SK-N-SH treated with all-trans-retinoic acid at 6 μM for 48 hours (cell line): Measurements from ENCODE around the gene ALG12.

Source experiments
- ATAC-seq: fragments of 200-7000 bp; cut with Tn5 transposase; 3 replicates; pipeline ENCODE4 v1.9.1; 2020; ENCODE audit warnings: mild to moderate bottlenecking, moderate library complexity
- ARNTL ChIP-seq: fragments of 450-650 bp; formaldehyde crosslinking; IDR thresholded peaks from 2 replicates; pipeline ENCODE4 v1.5.0; 2020; ENCODE audit warnings: low read depth, mild to moderate bottlenecking, moderate library complexity, borderline replicate concordance
- BACH2 ChIP-seq: fragments of 250-450 bp; sonication (Bioruptor Pico); IDR thresholded peaks from 2 replicates; pipeline ENCODE4 v1.9.0; 2021; ENCODE audit warnings: mild to moderate bottlenecking, borderline replicate concordance
- CREB5 ChIP-seq: fragments of 250-450 bp; sonication (Bioruptor Pico); IDR thresholded peaks from 2 replicates; pipeline ENCODE4 v1.5.1; 2020; ENCODE audit warnings: low read depth, mild to moderate bottlenecking, moderate library complexity
- CSRNP3 ChIP-seq: fragments of 250-450 bp; sonication (Bioruptor Pico); IDR thresholded peaks from 2 replicates; pipeline ENCODE4 v1.5.1; 2021; ENCODE audit warnings: mild to moderate bottlenecking, moderate library complexity
- ESRRG ChIP-seq: fragments of 250-450 bp; sonication (Bioruptor Pico); IDR thresholded peaks from 2 replicates; pipeline ENCODE4 v1.6.1; 2021; ENCODE audit warnings: mild to moderate bottlenecking
- GLIS3 ChIP-seq: fragments of 250-450 bp; sonication (Bioruptor Pico); IDR thresholded peaks from 2 replicates; pipeline ENCODE4 v1.5.0; 2020; ENCODE audit warnings: mild to moderate bottlenecking, moderate library complexity
- ISL1 ChIP-seq: fragments of 250-450 bp; sonication (Bioruptor Pico); IDR thresholded peaks from 2 replicates; pipeline ENCODE4 v2.1.2; 2022; ENCODE audit warnings: mild to moderate bottlenecking, moderate library complexity
- OSR1 ChIP-seq: fragments of 250-450 bp; sonication (Bioruptor Pico); IDR thresholded peaks from 2 replicates; pipeline ENCODE4 v1.8.0; 2022; ENCODE audit warnings: moderate library complexity, mild to moderate bottlenecking, inconsistent platforms
- PATZ1 ChIP-seq: fragments of 250-450 bp; sonication (Bioruptor Pico); IDR thresholded peaks from 2 replicates; pipeline ENCODE4 v1.8.0; 2020; ENCODE audit warnings: mild to moderate bottlenecking, moderate library complexity, borderline replicate concordance
- PPARA ChIP-seq: fragments of 250-450 bp; sonication (Bioruptor Pico); IDR thresholded peaks from 2 replicates; pipeline ENCODE4 v1.5.0; 2020; ENCODE audit warnings: mild to moderate bottlenecking, borderline replicate concordance
- SNAI2 ChIP-seq: fragments of 250-450 bp; sonication (Bioruptor Pico); IDR thresholded peaks from 2 replicates; pipeline ENCODE4 v1.5.0; 2020; ENCODE audit warnings: mild to moderate bottlenecking, moderate library complexity
- TCF4 ChIP-seq: fragments of 250-450 bp; sonication (Bioruptor Pico); IDR thresholded peaks from 2 replicates; pipeline ENCODE4 v1.8.0; 2021; ENCODE audit warnings: mild to moderate bottlenecking, moderate library complexity, borderline replicate concordance
- TOX ChIP-seq: fragments of 250-450 bp; sonication (Bioruptor Pico); IDR thresholded peaks from 2 replicates; pipeline ENCODE4 v1.8.0; 2021; ENCODE audit warnings: mild to moderate bottlenecking, moderate library complexity, borderline replicate concordance
- TSHZ2 ChIP-seq: fragments of 250-450 bp; sonication (Bioruptor Pico); IDR thresholded peaks from 2 replicates; pipeline ENCODE4 v1.5.0; 2020; ENCODE audit warnings: mild to moderate bottlenecking, moderate library complexity
- ZC3H10 ChIP-seq: fragments of 250-450 bp; sonication (Bioruptor Pico); IDR thresholded peaks from 2 replicates; pipeline ENCODE4 v1.5.1; 2021; ENCODE audit warnings: mild to moderate bottlenecking, moderate library complexity
- ZFP3 ChIP-seq: fragments of 250-450 bp; sonication (Bioruptor Pico); IDR thresholded peaks from 2 replicates; pipeline ENCODE4 v1.5.0; 2020; ENCODE audit warnings: mild to moderate bottlenecking, moderate library complexity
- ZFP30 ChIP-seq: fragments of 450-650 bp; formaldehyde crosslinking; IDR thresholded peaks from 2 replicates; pipeline ENCODE4 v1.5.0; 2022; ENCODE audit warnings: mild to moderate bottlenecking, moderate library complexity
- ZNF565 ChIP-seq: fragments of 450-650 bp; formaldehyde crosslinking; conservative IDR thresholded peaks from 2 replicates; pipeline ENCODE4 v1.5.0; 2020; ENCODE audit warnings: low read depth, mild to moderate bottlenecking, moderate library complexity
- ZNF70 ChIP-seq: fragments of 450-650 bp; formaldehyde crosslinking; IDR thresholded peaks from 2 replicates; pipeline ENCODE4 v1.5.0; 2020; ENCODE audit warnings: mild to moderate bottlenecking, moderate library complexity
- ZNF8 ChIP-seq: fragments of 450-650 bp; formaldehyde crosslinking; IDR thresholded peaks from 2 replicates; pipeline ENCODE4 v1.5.0; 2020; ENCODE audit warnings: mild to moderate bottlenecking, moderate library complexity

Gene ALG12

GRCh38 chr22:49878206-49878605 lies 40.0 kb downstream of the ALG12 start:
- TF ChIP-seq ARNTL (CRISPR knock-in tag), result no peak
- no peak for TF ChIP-seq ZNF8 (CRISPR knock-in tag)
- TF ChIP-seq PATZ1 (CRISPR knock-in tag), result no peak
- TF ChIP-seq ZNF70, result no peak
- no peak for TF ChIP-seq TOX (CRISPR knock-in tag)
- no peak for TF ChIP-seq ZFP3
- TF ChIP-seq TCF4 (CRISPR knock-in tag), result no peak
- TF ChIP-seq ZFP30, result no peak
- no peak for TF ChIP-seq PPARA (CRISPR knock-in tag)
- TF ChIP-seq CREB5, result no peak
- TF ChIP-seq SNAI2 (CRISPR knock-in tag), result no peak
- TF ChIP-seq BACH2, result no peak
- TF ChIP-seq ZNF565, result no peak
- ATAC-seq, result no peak

GRCh38 chr22:49877642-49878041 lies 40.6 kb downstream of the ALG12 start:
- ATAC-seq, result no peak
- TF ChIP-seq ZC3H10 (CRISPR knock-in tag) (no peak), CSRNP3 (no peak), ZFP30 (no peak), TSHZ2 (CRISPR knock-in tag) (no peak), TOX (CRISPR knock-in tag) (no peak), ZFP3 (no peak), GLIS3 (CRISPR knock-in tag) (no peak), SNAI2 (CRISPR knock-in tag) (no peak), PATZ1 (CRISPR knock-in tag) (no peak), ZNF70 (no peak), BACH2 (no peak), PPARA (CRISPR knock-in tag) (no peak), OSR1 (no peak), TCF4 (CRISPR knock-in tag) (no peak), ARNTL (CRISPR knock-in tag) (no peak), CREB5 (no peak)

GRCh38 chr22:49873228-49873940 lies 44.9 kb downstream of the ALG12 start:
- no peak for ATAC-seq

More at GRCh38 chr22:49873228-49873940, 44.9 kb downstream of the ALG12 start:
- TF ChIP-seq ESRRG (CRISPR knock-in tag) (no peak), ISL1 (no peak)
- TF ChIP-seq, all 23 proteins: peak for 0
